Left hindlimb (tissue), 1 donor: ENCODE measurements around the gene SNU13.
"Not testable (repeated sequence)": the region's sequence is repeated elsewhere in the genome, so short reads cannot be mapped to it uniquely, and the experiment has no call there.

Experiments
- DNase-seq: peaks from one replicate; pipeline ENCODE4 v3.0.0-alpha.2; 2018

SNU13 gene

GRCh38 chr22:41688365-41689211 is at the start of gene SNU13:
TSS of gene SNU13 (minus strand) at chr22:41688867. CDS start at chr22:41688796, 71 bp downstream.
- DNase-seq: peak; percentile 92

- DNase-seq: not testable (repeated sequence)
These were observed 44.6 kb upstream of the SNU13 start for GRCh38 chr22:41733241-41733640.

GRCh38 chr22:41732096-41732772 is 43.6 kb upstream of the SNU13 start:
- no peak for DNase-seq

- no peak for DNase-seq
These were observed 42.9 kb upstream of the SNU13 start for GRCh38 chr22:41731609-41732008.

GRCh38 chr22:41725510-41726110 is 36.9 kb upstream of the SNU13 start:
- DNase-seq: no peak

GRCh38 chr22:41722496-41722895 is 33.8 kb upstream of the SNU13 start:
- no peak for DNase-seq

GRCh38 chr22:41713004-41713403 is 24.3 kb upstream of the SNU13 start:
- no peak for DNase-seq

- no peak for DNase-seq
These were observed 20.7 kb upstream of the SNU13 start for GRCh38 chr22:41709341-41709740.

- no peak for DNase-seq
These were observed 14.1 kb upstream of the SNU13 start for GRCh38 chr22:41702763-41703162.

GRCh38 chr22:41700108-41700364 is 11.4 kb upstream of the SNU13 start:
- no peak for DNase-seq

- DNase-seq: peak; percentile 84
These were observed 10.8 kb upstream of the SNU13 start, which contains the start of gene MEI1 for GRCh38 chr22:41699264-41700107. TSS of gene MEI1 (plus strand) at chr22:41699503. CDS start at chr22:41699539, 36 bp downstream.

GRCh38 chr22:41697126-41697775 is 8.6 kb upstream of the SNU13 start:
- DNase-seq: peak; percentile 92

GRCh38 chr22:41696703-41697102 is 8.0 kb upstream of the SNU13 start:
- DNase-seq: no peak

- no peak for DNase-seq
These were observed 6.5 kb upstream of the SNU13 start for GRCh38 chr22:41695211-41695610.

- no peak for DNase-seq
These were observed 1.8 kb upstream of the SNU13 start for GRCh38 chr22:41690476-41690875.

GRCh38 chr22:41687901-41688364 is 734 bp downstream of the SNU13 start:
- DNase-seq: peak; percentile 45

- not testable (repeated sequence) for DNase-seq
These were observed 1.8 kb downstream of the SNU13 start for GRCh38 chr22:41686890-41687289.

GRCh38 chr22:41684194-41684593 is 4.5 kb downstream of the SNU13 start:
- no peak for DNase-seq

- DNase-seq: no peak
These were observed 5.1 kb downstream of the SNU13 start for GRCh38 chr22:41683616-41684015.

- no peak for DNase-seq
These were observed 5.6 kb downstream of the SNU13 start for GRCh38 chr22:41683052-41683451.

- peak; percentile 92 for DNase-seq
These were observed 6.4 kb downstream of the SNU13 start for GRCh38 chr22:41682033-41682807.
